MM.1S (cell line): ENCODE measurements around the gene FAM163A.
"Not testable (repeated sequence)": the region's sequence is repeated elsewhere in the genome, so short reads cannot be mapped to it uniquely, and the experiment has no call there.

Experiments used
- DNase-seq: peaks from one replicate; pipeline ENCODE4 v3.0.0-alpha.2; 2015
- H2AFZ ChIP-seq: fragments of 300-600 bp; sonication (generic); 2 replicates; pipeline ENCODE4 v1.6.0; 2016; ENCODE audit warnings: antibody characterized with exemption, low read length
- H3F3A ChIP-seq: fragments of 300-600 bp; sonication (generic); 2 replicates; pipeline ENCODE4 v1.6.1; 2016; ENCODE audit warnings: mild to moderate bottlenecking, antibody characterized with exemption, low read length, moderate library complexity, mixed read lengths; ENCODE audit not compliant: insufficient read depth
- H3K27ac ChIP-seq: fragments of 300-600 bp; sonication (generic); 2 replicates; pipeline ENCODE4 v1.5.1; 2016; ENCODE audit warnings: mild to moderate bottlenecking, low read length
- H3K27me3 ChIP-seq: fragments of 300-600 bp; sonication (generic); replicated peaks from 2 replicates; pipeline ENCODE4 v1.6.0; 2016; ENCODE audit warnings: low read length; ENCODE audit not compliant: insufficient read depth
- H3K36me3 ChIP-seq: fragments of 300-600 bp; sonication (generic); replicated peaks from 2 replicates; pipeline ENCODE4 v1.6.1; 2016; ENCODE audit warnings: mild to moderate bottlenecking, low read length, mixed read lengths; ENCODE audit not compliant: insufficient read depth
- H3K4me1 ChIP-seq: fragments of 300-600 bp; sonication (generic); 2 replicates; pipeline ENCODE4 v1.6.1; 2016; ENCODE audit warnings: low read length, mixed read lengths
- H3K4me2 ChIP-seq: fragments of 300-600 bp; sonication (generic); 2 replicates; pipeline ENCODE4 v1.6.0; 2016; ENCODE audit warnings: low read depth, low read length
- H3K4me3 ChIP-seq: fragments of 300-600 bp; sonication (generic); 2 replicates; pipeline ENCODE4 v1.5.1; 2016; ENCODE audit warnings: low read length, mixed read lengths
- H3K79me2 ChIP-seq: fragments of 300-600 bp; sonication (generic); 2 replicates; pipeline ENCODE4 v1.6.1; 2016; ENCODE audit warnings: mixed run types, low read length, mixed read lengths
- H3K9ac ChIP-seq: fragments of 300-600 bp; sonication (generic); 2 replicates; pipeline ENCODE4 v1.6.1; 2016; ENCODE audit warnings: low read length, mixed read lengths
- H3K9me2 ChIP-seq: fragments of 300-600 bp; sonication (generic); replicated peaks from 2 replicates; pipeline ENCODE4 v1.6.1; 2016; ENCODE audit warnings: mild to moderate bottlenecking, low read length, mixed read lengths; ENCODE audit not compliant: insufficient read depth
- H3K9me3 ChIP-seq: fragments of 300-600 bp; sonication (generic); replicated peaks from 2 replicates; pipeline ENCODE4 v1.6.1; 2016; ENCODE audit warnings: mild to moderate bottlenecking, low read length, mixed read lengths; ENCODE audit not compliant: insufficient read depth
- H4K20me1 ChIP-seq: fragments of 300-600 bp; sonication (generic); 2 replicates; pipeline ENCODE4 v1.6.1; 2016; ENCODE audit warnings: mild to moderate bottlenecking, low read length, moderate library complexity, mixed read lengths; ENCODE audit not compliant: insufficient read depth
- EZH2 ChIP-seq: fragments of 300-600 bp; sonication (generic); optimal IDR thresholded peaks from 2 replicates; pipeline ENCODE3; 2017; ENCODE audit warnings: low read depth, mild to moderate bottlenecking, antibody characterized with exemption, low read length, mixed read lengths
- EZH2phosphoT487 ChIP-seq: fragments of 300-600 bp; sonication (generic); IDR thresholded peaks from 2 replicates; pipeline ENCODE4 v1.6.1; 2018; ENCODE audit warnings: antibody characterized with exemption, low read length
- TF ChIP-seq, protein P1 (sequence below): fragments of 300-600 bp; sonication (generic); IDR thresholded peaks from 2 replicates; pipeline ENCODE4 v1.5.1; 2016; ENCODE audit warnings: antibody characterized with exemption, low read length, mixed read lengths

FAM163A gene

DNA sequence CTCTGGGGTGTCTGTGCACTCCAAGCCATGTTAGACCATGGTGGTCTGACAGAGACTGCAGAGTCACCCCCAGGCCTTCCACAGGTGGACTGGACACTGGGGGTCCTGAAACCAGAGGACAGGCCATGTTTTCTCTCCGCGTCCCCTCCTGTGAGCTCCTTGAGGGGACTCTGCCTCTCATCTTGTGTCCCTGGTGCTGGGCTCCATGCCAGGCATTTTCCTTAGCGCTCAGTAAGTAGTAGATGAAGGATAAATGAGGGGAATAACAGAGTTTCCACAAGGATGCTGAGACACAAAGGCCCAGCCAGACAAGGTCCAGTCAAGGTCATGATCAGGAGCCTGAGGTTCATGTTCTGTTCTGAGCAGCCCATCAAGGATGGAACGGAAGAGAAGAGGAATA is 57.4 kb downstream of the FAM163A start:
- TF ChIP-seq EZH2phosphoT487 (no peak), EZH2 (no peak)
- TF ChIP-seq, protein P1, sequence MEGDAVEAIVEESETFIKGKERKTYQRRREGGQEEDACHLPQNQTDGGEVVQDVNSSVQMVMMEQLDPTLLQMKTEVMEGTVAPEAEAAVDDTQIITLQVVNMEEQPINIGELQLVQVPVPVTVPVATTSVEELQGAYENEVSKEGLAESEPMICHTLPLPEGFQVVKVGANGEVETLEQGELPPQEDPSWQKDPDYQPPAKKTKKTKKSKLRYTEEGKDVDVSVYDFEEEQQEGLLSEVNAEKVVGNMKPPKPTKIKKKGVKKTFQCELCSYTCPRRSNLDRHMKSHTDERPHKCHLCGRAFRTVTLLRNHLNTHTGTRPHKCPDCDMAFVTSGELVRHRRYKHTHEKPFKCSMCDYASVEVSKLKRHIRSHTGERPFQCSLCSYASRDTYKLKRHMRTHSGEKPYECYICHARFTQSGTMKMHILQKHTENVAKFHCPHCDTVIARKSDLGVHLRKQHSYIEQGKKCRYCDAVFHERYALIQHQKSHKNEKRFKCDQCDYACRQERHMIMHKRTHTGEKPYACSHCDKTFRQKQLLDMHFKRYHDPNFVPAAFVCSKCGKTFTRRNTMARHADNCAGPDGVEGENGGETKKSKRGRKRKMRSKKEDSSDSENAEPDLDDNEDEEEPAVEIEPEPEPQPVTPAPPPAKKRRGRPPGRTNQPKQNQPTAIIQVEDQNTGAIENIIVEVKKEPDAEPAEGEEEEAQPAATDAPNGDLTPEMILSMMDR = no peak
- H3K27ac ChIP-seq = no peak overlapping the region
- H3K79me2 ChIP-seq = no peaks in the 10 kb centered on the region
- H3K27me3 ChIP-seq = no peaks in the 10 kb centered on the region
- H3F3A ChIP-seq = no peaks in the 10 kb centered on the region
- no peak overlapping the region for H3K4me2 ChIP-seq
- H3K4me3 ChIP-seq = no peak overlapping the region
- no peaks in the 10 kb centered on the region for H3K9me2 ChIP-seq
- peaks cover 6% of the 10 kb centered on the region for H3K4me1 ChIP-seq
- H3K9ac ChIP-seq = no peak overlapping the region
- no peaks in the 10 kb centered on the region for H3K36me3 ChIP-seq
- no peak overlapping the region for H2AFZ ChIP-seq
- DNase-seq = no peak
- no peaks in the 10 kb centered on the region for H3K9me3 ChIP-seq
- H4K20me1 ChIP-seq = no peaks in the 10 kb centered on the region

DNA sequence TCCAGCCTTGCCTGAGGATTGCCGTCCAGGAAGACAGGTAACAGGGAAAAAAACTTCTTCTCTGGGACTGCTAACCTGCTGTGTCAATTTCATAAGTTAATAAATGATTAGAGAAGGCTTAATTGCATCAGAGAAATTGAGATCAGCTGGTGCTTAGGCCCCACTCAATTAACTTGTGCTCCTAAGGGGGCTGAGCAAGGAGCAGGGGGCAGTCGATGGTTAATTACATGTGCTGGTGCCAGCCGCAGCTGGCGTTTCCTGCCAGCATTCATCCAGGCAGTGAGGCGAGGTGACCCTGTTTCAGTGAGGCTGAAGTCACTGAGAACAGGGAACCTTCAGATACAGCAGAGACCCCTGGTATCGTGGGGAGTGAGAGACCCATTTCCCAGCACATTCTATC is 60.0 kb downstream of the FAM163A start:
- Histone ChIP-seq H3K27me3 (no peaks in the 10 kb centered on the region), H4K20me1 (no peaks in the 10 kb centered on the region), H3K4me3 (no peak overlapping the region), H3K4me1 (peaks cover 6% of the 10 kb centered on the region), H3K79me2 (no peaks in the 10 kb centered on the region), H3K27ac (no peak overlapping the region), H3K9me3 (no peaks in the 10 kb centered on the region), H3K4me2 (no peak overlapping the region), H3F3A (no peaks in the 10 kb centered on the region), H2AFZ (no peak overlapping the region), H3K9me2 (no peaks in the 10 kb centered on the region), H3K9ac (no peak overlapping the region), H3K36me3 (no peaks in the 10 kb centered on the region)
- TF ChIP-seq, protein P1 = no peak
- TF ChIP-seq EZH2 (no peak), EZH2phosphoT487 (no peak)
- DNase-seq = no peak

DNA sequence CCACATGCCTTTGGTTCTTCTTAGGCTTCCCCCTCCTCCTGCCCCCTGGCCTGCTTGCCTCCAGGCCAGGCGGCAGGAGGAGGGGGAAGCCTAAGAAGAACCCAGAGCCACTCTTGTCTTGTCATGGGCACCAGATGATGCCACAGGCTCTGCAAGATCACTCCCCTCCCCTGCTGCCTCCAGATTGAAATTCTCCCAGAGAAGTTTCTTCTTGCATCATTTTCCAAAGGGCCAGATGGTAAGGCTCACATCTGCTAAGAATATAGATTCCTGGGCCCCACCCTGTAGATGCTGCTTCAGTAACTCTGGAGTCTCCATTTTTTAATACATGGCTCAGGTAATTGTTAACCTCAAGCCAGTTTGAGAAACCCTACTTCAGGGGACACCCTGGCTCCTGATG is 60.8 kb downstream of the FAM163A start:
- Histone ChIP-seq H3K4me3 (no peak overlapping the region), H3K79me2 (no peaks in the 10 kb centered on the region), H3K4me2 (no peak overlapping the region), H3K27ac (no peak overlapping the region), H3K36me3 (no peaks in the 10 kb centered on the region), H2AFZ (no peak overlapping the region), H3K9me3 (no peaks in the 10 kb centered on the region), H4K20me1 (no peaks in the 10 kb centered on the region), H3K27me3 (no peaks in the 10 kb centered on the region), H3F3A (no peaks in the 10 kb centered on the region), H3K4me1 (peaks cover 5% of the 10 kb centered on the region), H3K9ac (no peak overlapping the region), H3K9me2 (no peaks in the 10 kb centered on the region)
- DNase-seq = no peak
- TF ChIP-seq EZH2phosphoT487 (no peak), EZH2 (no peak)

DNA sequence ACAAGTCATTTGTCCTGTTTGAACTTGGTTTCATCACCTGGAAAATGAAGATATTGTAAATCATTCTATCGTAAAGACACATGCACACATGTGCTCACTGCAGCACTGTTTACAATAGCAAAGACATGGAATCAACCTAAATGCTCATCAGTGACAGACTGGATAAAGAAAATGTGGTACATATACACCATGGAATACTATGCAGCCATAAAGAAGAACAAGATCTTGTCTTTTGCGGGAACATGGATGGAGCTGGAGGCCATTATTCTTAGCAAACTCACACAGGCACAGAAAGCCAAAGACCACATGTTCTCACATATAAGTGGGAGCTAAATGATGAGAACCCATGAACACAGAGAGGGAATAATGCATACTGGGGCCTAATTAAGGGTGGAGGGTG is 61.3 kb downstream of the FAM163A start:
- not testable (repeated sequence) for H3K36me3 ChIP-seq, H2AFZ ChIP-seq, H4K20me1 ChIP-seq, H3K4me3 ChIP-seq, H3K9ac ChIP-seq, H3K9me3 ChIP-seq, H3K27ac ChIP-seq, H3K4me2 ChIP-seq, H3F3A ChIP-seq, H3K4me1 ChIP-seq, DNase-seq, H3K79me2 ChIP-seq, H3K9me2 ChIP-seq, H3K27me3 ChIP-seq
